GM21528 (cell line): ENCODE data around the gene GPX5.
"Not testable (repeated sequence)": the region's sequence is repeated elsewhere in the genome, so short reads cannot be mapped to it uniquely, and the experiment has no call there.

ENCODE experiments used
- ATAC-seq: cut with Tn5 transposase; IDR thresholded peaks from one replicate; pipeline ENCODE4 v1.9.1; 2021; ENCODE audit warnings: mild to moderate bottlenecking, moderate library complexity; ENCODE audit not compliant: unreplicated experiment, low FRiP score

Gene GPX5, protein sequence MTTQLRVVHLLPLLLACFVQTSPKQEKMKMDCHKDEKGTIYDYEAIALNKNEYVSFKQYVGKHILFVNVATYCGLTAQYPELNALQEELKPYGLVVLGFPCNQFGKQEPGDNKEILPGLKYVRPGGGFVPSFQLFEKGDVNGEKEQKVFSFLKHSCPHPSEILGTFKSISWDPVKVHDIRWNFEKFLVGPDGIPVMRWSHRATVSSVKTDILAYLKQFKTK

DNA sequence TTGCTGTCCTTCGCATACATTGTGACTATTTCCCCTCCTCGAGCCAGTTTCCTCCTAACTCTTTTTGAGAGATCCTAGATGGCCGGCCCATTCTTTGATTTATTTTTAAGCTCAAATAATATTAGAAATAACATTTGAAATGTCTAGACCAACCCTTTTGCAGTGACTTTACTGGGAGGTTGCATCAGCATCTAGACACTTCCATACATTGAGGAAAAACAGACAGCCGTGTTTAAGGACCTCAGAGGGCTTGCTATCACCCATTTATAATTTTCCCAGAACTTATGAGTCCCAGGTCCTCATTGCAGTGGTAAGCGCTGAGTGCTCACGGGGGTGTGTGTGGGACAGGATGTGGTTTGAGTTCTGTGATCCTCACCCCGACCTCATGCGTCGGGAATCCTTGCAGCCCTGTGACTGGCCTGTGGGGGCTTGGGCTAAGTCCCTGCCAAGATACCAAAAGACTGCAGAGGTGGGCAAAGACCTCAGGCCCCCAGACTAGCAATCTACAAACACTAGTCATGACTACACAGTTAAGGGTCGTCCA, at the start of gene GPX5:
Gene GPX5, plus strand, starts transcription at position 386 of the 544 bp plus-strand sequence. Its CDS starts 133 bp downstream, at position 519.
- ATAC-seq = no peak

- ATAC-seq = no peak
Observed at GRCh38 chr6:28478518-28478917, 47.2 kb upstream of the GPX5 start.

GRCh38 chr6:28480253-28480932, 45.3 kb upstream of the GPX5 start:
- ATAC-seq = no peak

DNA sequence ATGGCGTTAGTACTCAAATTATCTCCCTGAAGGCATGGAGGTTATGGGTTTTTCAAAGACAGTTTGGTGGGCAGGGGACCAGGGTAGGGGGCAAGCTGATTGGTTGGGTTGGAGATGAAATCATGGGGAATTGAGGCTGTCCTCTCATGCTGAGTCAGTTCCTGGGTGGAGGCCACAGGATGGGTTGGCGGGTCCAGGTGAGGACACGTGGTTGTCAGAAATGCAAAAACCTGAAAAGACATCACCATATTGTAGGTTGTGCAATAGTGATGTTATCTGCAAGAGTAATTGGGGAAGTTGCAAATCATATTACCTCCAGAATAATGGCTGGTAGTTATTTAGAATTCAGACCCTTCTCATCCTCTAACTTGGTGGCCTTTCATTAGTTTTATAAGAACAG, 40.2 kb upstream of the GPX5 start:
- ATAC-seq = no peak

GRCh38 chr6:28486533-28486932, 39.1 kb upstream of the GPX5 start:
- ATAC-seq = no peak

- no peak for ATAC-seq
Observed at GRCh38 chr6:28486988-28487742, 38.5 kb upstream of the GPX5 start.

DNA sequence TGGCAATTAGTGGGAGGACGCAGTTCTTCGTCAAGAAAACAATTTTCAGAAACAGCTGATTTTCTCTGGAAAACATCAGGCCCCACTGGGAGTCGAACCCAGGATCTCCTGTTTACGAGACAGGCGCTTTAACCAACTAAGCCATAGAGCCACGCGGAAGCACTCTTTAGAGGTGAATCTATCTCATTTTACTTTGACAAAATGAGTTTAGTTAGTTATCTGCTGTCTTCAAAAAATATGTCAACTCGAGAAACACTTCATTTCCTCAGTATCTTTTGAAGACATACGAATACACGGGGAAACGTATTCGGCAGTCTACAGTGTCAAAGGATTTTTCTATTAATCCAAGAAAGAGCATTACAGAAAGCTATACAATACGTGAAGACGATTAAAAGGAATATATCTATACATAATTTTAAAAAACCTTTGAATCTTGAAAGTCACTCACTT, 36.7 kb upstream of the GPX5 start:
- ATAC-seq = no peak

DNA sequence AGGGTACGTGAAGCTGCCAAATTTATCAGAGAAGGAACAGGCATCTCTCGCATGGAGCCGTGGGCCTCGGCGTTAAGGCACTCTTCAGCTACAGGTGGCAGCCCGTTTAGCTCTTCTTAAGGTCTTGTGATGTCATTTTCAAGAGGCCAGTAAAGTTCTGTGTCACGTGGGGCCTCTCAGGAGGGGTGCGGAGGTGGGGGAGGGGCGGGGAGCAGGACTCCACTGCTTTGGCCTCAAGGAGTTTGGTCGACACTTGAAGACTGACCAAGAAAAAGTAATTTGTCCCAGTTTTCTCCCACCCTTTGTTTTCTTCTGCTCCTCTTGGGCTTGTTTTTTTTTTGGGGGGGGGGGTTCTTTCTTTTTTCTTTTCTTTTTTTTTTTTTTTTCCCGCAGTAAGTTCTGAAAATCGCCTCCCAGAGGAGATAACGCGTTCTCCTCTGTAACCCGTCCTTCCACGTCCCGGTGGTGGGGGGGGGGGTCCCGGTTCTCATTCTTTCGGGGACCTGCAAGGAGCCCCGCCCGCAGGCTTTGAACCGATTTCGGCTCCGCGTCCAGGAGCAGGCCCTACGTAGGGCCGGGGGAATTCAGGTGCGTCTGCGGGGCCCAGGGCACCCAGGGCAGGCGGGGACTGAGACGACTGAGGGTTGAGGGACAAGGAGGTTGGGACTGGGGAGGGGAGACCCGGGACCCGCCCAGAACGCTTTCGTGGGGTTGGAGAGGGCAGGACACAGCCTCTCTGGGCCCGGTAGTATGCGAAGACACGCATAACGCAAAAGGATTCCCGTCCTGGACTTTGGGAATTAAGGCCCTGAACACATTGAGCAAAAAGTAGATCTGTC, 36.1 kb upstream of the GPX5 start:
- ATAC-seq = no peak

- ATAC-seq = no peak
Observed at GRCh38 chr6:28490205-28490890, 35.3 kb upstream of the GPX5 start.

DNA sequence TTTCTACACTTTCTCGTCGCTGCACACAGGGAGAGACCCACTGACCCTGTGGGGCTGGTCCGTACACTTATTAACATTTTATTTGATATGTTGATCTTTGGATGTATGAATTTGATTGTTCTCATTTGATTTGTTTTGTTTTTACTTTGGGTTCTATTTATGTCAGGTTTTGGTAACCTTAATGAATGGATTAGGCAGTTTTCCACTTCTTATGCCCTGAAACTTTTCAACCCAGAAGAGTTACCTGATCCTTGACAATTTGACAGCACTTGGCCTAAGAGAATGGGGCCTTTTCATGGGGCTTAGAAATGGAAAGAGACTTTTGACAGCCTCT, 33.7 kb upstream of the GPX5 start:
- ATAC-seq = no peak

DNA sequence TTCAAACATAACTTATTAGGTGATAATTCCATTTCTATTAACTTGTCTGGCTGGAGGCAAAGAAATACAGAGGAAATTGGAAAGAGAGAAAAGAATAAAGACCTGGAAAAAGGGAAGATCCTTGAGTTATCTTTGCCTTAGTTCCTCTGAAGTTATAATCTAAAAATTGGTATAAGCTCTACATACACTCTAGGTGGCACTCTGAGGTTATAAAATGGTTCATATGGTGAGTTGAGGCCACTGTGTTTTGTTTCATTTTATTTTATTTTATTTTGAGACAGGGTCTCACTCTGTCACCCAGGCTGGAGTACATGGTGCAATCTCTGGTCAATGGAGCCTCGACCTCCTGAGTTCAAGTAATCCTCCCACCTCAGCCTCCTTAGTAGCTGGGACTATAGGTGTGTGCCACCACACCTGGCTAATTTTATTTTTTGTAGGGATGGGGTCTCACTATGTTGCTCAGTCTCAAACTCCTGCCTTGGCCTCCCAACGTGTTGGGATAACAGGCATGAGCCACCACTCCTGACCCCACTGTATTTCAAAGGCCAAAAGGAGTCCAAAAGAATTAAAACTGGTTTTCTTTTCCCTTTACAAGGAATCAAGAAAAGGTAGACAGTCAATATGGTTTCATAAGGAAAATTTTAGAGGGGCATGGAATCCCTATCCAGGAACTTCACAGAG, 29.4 kb upstream of the GPX5 start:
- ATAC-seq = no peak

DNA sequence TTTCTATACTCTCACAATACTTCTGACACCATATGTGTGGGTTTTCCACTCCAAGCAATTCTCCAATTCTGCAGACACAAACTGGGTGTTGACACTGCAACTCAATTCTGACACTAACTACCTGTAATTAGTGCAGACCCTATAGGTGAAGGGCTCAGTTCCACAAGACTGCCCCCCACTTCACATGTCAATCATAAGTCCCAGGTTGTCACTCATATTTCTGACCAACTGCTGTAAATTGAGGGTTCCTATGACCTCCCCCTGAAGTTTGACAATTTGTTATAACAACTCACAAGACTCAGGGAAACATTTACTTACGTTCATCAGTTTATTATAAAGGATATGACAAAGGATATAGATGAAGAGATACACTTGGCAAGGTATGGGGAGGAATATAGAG, 28.4 kb upstream of the GPX5 start:
- no peak for ATAC-seq

GRCh38 chr6:28497893-28498292, 27.8 kb upstream of the GPX5 start:
- ATAC-seq = no peak

GRCh38 chr6:28501259-28501658, 24.4 kb upstream of the GPX5 start:
- ATAC-seq = no peak

DNA sequence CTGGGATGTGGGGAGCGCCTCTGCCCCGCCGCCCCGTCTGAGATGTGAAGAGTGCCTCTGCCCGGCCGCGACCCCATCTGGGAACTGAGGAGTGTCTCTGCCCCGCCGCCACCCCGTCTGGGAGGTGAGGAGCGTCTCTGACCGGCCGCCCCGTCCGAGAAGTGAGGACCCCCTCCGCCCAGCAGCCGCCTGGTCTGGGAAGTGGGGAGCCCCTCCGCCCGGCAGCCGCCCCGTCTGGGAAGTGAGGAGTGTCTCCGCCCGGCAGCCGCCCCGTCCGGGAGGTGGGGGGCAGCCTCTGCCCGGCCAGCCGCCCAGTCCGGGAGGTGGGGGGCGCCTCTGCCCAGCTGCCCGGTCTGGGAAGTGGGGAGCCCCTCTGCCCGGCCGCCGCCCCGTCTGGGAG, 23.5 kb upstream of the GPX5 start:
- not testable (repeated sequence) for ATAC-seq

GRCh38 chr6:28502709-28503305, 22.9 kb upstream of the GPX5 start:
- not testable (repeated sequence) for ATAC-seq

DNA sequence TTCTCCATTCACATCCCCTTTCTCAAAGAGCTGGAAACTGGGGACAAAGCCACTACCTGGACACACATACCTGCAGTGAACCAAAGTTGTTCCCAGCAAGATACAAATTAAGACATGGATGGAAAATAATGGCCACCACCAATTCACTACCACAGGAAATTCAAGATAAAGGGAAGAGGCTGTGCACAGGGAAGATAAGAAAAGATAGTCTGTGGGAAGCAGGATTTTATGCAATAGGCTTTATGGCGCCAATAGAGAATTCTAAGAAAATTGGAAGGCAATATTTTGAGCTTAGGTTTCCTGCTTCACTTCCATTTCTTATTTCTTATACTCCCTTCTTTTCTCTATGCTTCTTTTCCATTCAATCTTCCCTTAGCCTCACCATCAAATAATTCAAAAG, 19.9 kb upstream of the GPX5 start:
- no peak for ATAC-seq

DNA sequence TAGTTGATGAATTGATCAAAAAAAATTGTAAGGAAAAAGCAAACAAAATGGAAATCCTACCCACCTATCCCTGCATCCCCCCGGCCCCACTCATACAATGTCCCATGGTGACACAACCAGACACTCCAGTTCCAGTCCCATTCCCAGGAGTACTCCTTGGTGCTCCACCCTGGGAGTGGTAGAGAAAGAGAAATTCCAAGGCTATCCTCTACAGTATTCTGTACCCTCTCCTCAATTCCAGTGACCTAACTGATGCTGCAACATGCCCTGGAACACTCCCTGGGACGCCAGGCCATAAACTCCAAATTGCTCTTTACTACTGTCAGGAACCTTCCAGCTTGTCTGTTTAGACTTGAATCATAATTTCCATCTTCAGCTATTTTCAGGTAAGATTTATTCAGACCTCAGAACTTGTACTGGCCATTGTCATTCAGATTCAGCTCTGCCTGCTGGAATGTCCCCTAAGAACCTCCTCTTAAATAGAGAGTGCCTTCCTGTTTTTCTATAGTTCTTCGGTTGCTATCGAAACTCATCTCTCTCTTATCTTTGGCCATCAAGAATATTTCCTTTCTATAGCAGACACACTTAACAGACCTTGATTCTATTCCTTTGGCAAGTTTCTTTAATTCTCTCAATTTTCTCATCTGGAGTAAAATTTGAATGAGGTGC, 18.7 kb upstream of the GPX5 start:
- ATAC-seq = no peak
